CD8-positive, alpha-beta memory T cell (primary cell): Measurements from ENCODE around the gene P4HA3. TPM values are rescaled to one million over a fixed set of nuclear protein-coding genes. Genes with fewer than 3 reads are reported as not detected.

ENCODE experiments used
- CTCF ChIA-PET: fragments of 350-600 bp; sonication (Branson Sonifier 250); formaldehyde crosslinking; loops from one replicate; lab custom pipeline; 2021; ENCODE audit warnings: antibody characterized with exemption; lab: Charles Lee
- POLR2A ChIA-PET: fragments of 350-600 bp; sonication (Branson Sonifier 250); formaldehyde crosslinking; loops from one replicate; lab custom pipeline; 2021; ENCODE audit warnings: antibody characterized with exemption; lab: Charles Lee
- DNase-seq, 5 donors: peaks; one replicate each; pipeline versions ENCODE4 v3.0.0 to v3.0.0-alpha.2; 2020 to 2022; ENCODE audit warnings: mixed read lengths in 1 of 5
- H3K27ac ChIP-seq: one replicate; pipeline ENCODE4 v1.7.0; 2013; ENCODE audit warnings: low read depth, mild to moderate bottlenecking, low read length, moderate library complexity
- H3K27me3 ChIP-seq: 2 replicates; pipeline ENCODE4 v1.7.0; 2013; ENCODE audit warnings: low read length, mild to moderate bottlenecking; ENCODE audit not compliant: insufficient read depth, poor library complexity, severe bottlenecking
- H3K36me3 ChIP-seq: 2 replicates; pipeline ENCODE4 v1.7.0; 2013; ENCODE audit warnings: mild to moderate bottlenecking, low read length, moderate library complexity; ENCODE audit not compliant: insufficient read depth
- H3K4me1 ChIP-seq: 2 replicates; pipeline ENCODE4 v1.7.0; 2013; ENCODE audit warnings: mild to moderate bottlenecking, low read length, moderate library complexity; ENCODE audit not compliant: insufficient read depth
- H3K4me3 ChIP-seq: 2 replicates; pipeline ENCODE4 v1.7.0; 2013; ENCODE audit warnings: mild to moderate bottlenecking, low read length
- H3K9me3 ChIP-seq: 2 replicates; pipeline ENCODE4 v1.7.0; 2013; ENCODE audit warnings: mild to moderate bottlenecking, low read length
- H3K27ac Mint-ChIP-seq, 8 donors: one replicate each; pipeline ENCODE4 v1.8.0; 2020 to 2021; ENCODE audit warnings: mixed read lengths in 8 of 8, mild to moderate bottlenecking in 6 of 8, inconsistent platforms in 3 of 8, moderate library complexity in 3 of 8
- H3K27me3 Mint-ChIP-seq, 2 donors: one replicate each; pipeline ENCODE4 v1.8.0; 2020 to 2021; ENCODE audit warnings: mixed read lengths in 2 of 2, mild to moderate bottlenecking in 1 of 2, moderate library complexity in 1 of 2
- H3K36me3 Mint-ChIP-seq, 3 donors: one replicate each; pipeline ENCODE4 v1.8.0; 2020 to 2021; ENCODE audit warnings: mixed read lengths in 3 of 3, inconsistent platforms in 1 of 3, mild to moderate bottlenecking in 1 of 3
- H3K4me1 Mint-ChIP-seq, 3 donors: one replicate each; pipeline ENCODE4 v1.8.0; 2020 to 2021; ENCODE audit warnings: mixed read lengths in 3 of 3, inconsistent platforms in 1 of 3, mild to moderate bottlenecking in 1 of 3
- H3K4me3 Mint-ChIP-seq, 7 donors: one replicate each; pipeline ENCODE4 v1.8.0; 2020 to 2021; ENCODE audit warnings: mixed read lengths in 7 of 7, mild to moderate bottlenecking in 6 of 7, moderate library complexity in 4 of 7, inconsistent platforms in 2 of 7
- H3K9me3 Mint-ChIP-seq, 5 donors: one replicate each; pipeline ENCODE4 v1.8.0; 2020 to 2022; ENCODE audit warnings: mixed read lengths in 5 of 5, mild to moderate bottlenecking in 3 of 5, moderate library complexity in 2 of 5, inconsistent platforms in 1 of 5
- polyA plus RNA-seq: library from polyadenylated mRNA; unstranded; fragments of 300-500 nt; fragmentation: Illumina TruSeq; gene quantifications from one replicate; pipeline ENCODE4 v1.2.3, GENCODE V29; 2021
- total RNA-seq, 2 experiments: library from RNA; stranded (reverse); gene quantifications; one replicate each; pipeline ENCODE4 v1.2.3, GENCODE V29; 2021

The P4HA3 gene
- total and polyA plus RNA-seq, 3 experiments from 2014 or later: not detected

- POLR2A ChIA-PET: no interaction called here
- no peaks in the 10 kb centered on the region for H3K27me3 ChIP-seq
- Mint-ChIP-seq H3K27me3 (peaks cover 7 to 29% of the 10 kb centered on the region in 2 donors), H3K4me1 (no peaks in the 10 kb centered on the region), H3K4me3 (no peak overlapping the region), H3K9me3 (peaks cover 4 to 8% (median 4%) of the 10 kb centered on the region in 5 donors), H3K27ac (no peak overlapping the region), H3K36me3 (peaks cover 2 to 15% (median 4%) of the 10 kb centered on the region in 3 donors)
- no peaks in the 10 kb centered on the region for H3K9me3 ChIP-seq
- H3K36me3 ChIP-seq: no peaks in the 10 kb centered on the region
- H3K4me1 ChIP-seq: no peaks in the 10 kb centered on the region
- no peak overlapping the region for H3K4me3 ChIP-seq
- no peak for DNase-seq
- CTCF ChIA-PET: no interaction called here
- H3K27ac ChIP-seq: no peak overlapping the region
Measured at GRCh38 chr11:74322667-74323066, 11.2 kb upstream of the P4HA3 start.

- Histone ChIP-seq H3K27ac (no peak overlapping the region), H3K4me1 (no peaks in the 10 kb centered on the region), H3K4me3 (no peak overlapping the region), H3K9me3 (no peaks in the 10 kb centered on the region), H3K36me3 (no peaks in the 10 kb centered on the region), H3K27me3 (no peaks in the 10 kb centered on the region)
- H3K27me3 Mint-ChIP-seq: peaks cover 13 to 29% of the 10 kb centered on the region in 2 donors
- no peak overlapping the region for H3K27ac Mint-ChIP-seq
- peaks cover 0 to 18% (median 2%) of the 10 kb centered on the region in 3 donors for H3K36me3 Mint-ChIP-seq
- H3K4me3 Mint-ChIP-seq: no peak overlapping the region
- H3K4me1 Mint-ChIP-seq: no peaks in the 10 kb centered on the region
- peaks cover 14 to 17% (median 15%) of the 10 kb centered on the region in 5 donors for H3K9me3 Mint-ChIP-seq
- DNase-seq: no peak
- ChIA-PET CTCF (interaction anchor here (1.0 kb wide), 1 partner anchor 128 kb away, joined by 3 read pairs; no protein-coding TSS in a partner anchor), POLR2A (no interaction called here)
Measured at GRCh38 chr11:74321487-74322188, 10.2 kb upstream of the P4HA3 start.

GRCh38 chr11:74320538-74320937 lies 9.1 kb upstream of the P4HA3 start:
- no peak for DNase-seq
- ChIA-PET CTCF (interaction anchor here (1.0 kb wide), 1 partner anchor 129 kb away, joined by 3 read pairs; no protein-coding TSS in a partner anchor), POLR2A (no interaction called here)
- Histone ChIP-seq H3K27ac (no peak overlapping the region), H3K27me3 (no peaks in the 10 kb centered on the region), H3K4me3 (no peak overlapping the region), H3K9me3 (no peaks in the 10 kb centered on the region), H3K4me1 (no peaks in the 10 kb centered on the region), H3K36me3 (no peaks in the 10 kb centered on the region)
- H3K9me3 Mint-ChIP-seq: peaks cover 18 to 23% (median 20%) of the 10 kb centered on the region in 5 donors
- H3K36me3 Mint-ChIP-seq: peaks cover 0 to 20% (median 2%) of the 10 kb centered on the region in 3 donors
- peaks cover 15 to 28% of the 10 kb centered on the region in 2 donors for H3K27me3 Mint-ChIP-seq
- H3K4me3 Mint-ChIP-seq: no peak overlapping the region
- no peak overlapping the region for H3K27ac Mint-ChIP-seq
- H3K4me1 Mint-ChIP-seq: no peaks in the 10 kb centered on the region

GRCh38 chr11:74319139-74319816 lies 7.8 kb upstream of the P4HA3 start:
- H3K27ac ChIP-seq: no peak overlapping the region
- no peaks in the 10 kb centered on the region for H3K36me3 ChIP-seq
- H3K9me3 ChIP-seq: no peaks in the 10 kb centered on the region
- H3K36me3 Mint-ChIP-seq: peaks cover 0 to 20% (median 2%) of the 10 kb centered on the region in 3 donors
- H3K4me3 ChIP-seq: no peak overlapping the region
- peaks cover 15 to 32% of the 10 kb centered on the region in 2 donors for H3K27me3 Mint-ChIP-seq
- H3K4me3 Mint-ChIP-seq: no peak overlapping the region
- no peak for DNase-seq
- CTCF ChIA-PET: no interaction called here
- H3K4me1 ChIP-seq: no peaks in the 10 kb centered on the region
- POLR2A ChIA-PET: no interaction called here
- H3K4me1 Mint-ChIP-seq: no peaks in the 10 kb centered on the region
- peaks cover 18 to 27% (median 24%) of the 10 kb centered on the region in 5 donors for H3K9me3 Mint-ChIP-seq
- H3K27me3 ChIP-seq: no peaks in the 10 kb centered on the region
- no peak overlapping the region for H3K27ac Mint-ChIP-seq

GRCh38 chr11:74318241-74318932 lies 6.9 kb upstream of the P4HA3 start:
- Histone ChIP-seq H3K36me3 (no peaks in the 10 kb centered on the region), H3K4me1 (no peaks in the 10 kb centered on the region), H3K27ac (no peak overlapping the region), H3K4me3 (no peak overlapping the region), H3K9me3 (no peaks in the 10 kb centered on the region), H3K27me3 (no peaks in the 10 kb centered on the region)
- Mint-ChIP-seq H3K9me3 (peaks cover 18 to 27% (median 24%) of the 10 kb centered on the region in 5 donors), H3K4me3 (no peak overlapping the region), H3K27ac (no peak overlapping the region), H3K36me3 (peaks cover 0 to 20% (median 2%) of the 10 kb centered on the region in 3 donors), H3K4me1 (no peaks in the 10 kb centered on the region), H3K27me3 (peaks cover 15 to 38% of the 10 kb centered on the region in 2 donors)
- no peak for DNase-seq
- ChIA-PET CTCF (no interaction called here), POLR2A (no interaction called here)

- POLR2A ChIA-PET: no interaction called here
- no peaks in the 10 kb centered on the region for H3K4me1 ChIP-seq
- H3K27ac Mint-ChIP-seq: no peak overlapping the region
Measured at GRCh38 chr11:74316772-74317505, 5.5 kb upstream of the P4HA3 start.

GRCh38 chr11:74312326-74312725 lies 886 bp upstream of the P4HA3 start:
- H3K27ac Mint-ChIP-seq: no peak overlapping the region
- H3K9me3 Mint-ChIP-seq: peaks cover 11 to 20% (median 12%) of the 10 kb centered on the region in 5 donors
- peaks cover 15% of the 10 kb centered on the region for H3K27me3 ChIP-seq
- no peaks in the 10 kb centered on the region for H3K9me3 ChIP-seq
- ChIA-PET CTCF (no interaction called here), POLR2A (no interaction called here)
- DNase-seq: no peak
- peaks cover 6% of the 10 kb centered on the region for H3K4me1 ChIP-seq
- peaks cover 0 to 8% (median 0%) of the 10 kb centered on the region in 3 donors for H3K36me3 Mint-ChIP-seq
- H3K4me3 Mint-ChIP-seq: peak overlapping the region in 1 of 7 donors; percentile 3
- no peaks in the 10 kb centered on the region for H3K36me3 ChIP-seq
- H3K27me3 Mint-ChIP-seq: peaks cover 19 to 54% of the 10 kb centered on the region in 2 donors
- peaks cover 5 to 13% (median 12%) of the 10 kb centered on the region in 3 donors for H3K4me1 Mint-ChIP-seq
- no peak overlapping the region for H3K4me3 ChIP-seq
- H3K27ac ChIP-seq: no peak overlapping the region

More at GRCh38 chr11:74316772-74317505, 5.5 kb upstream of the P4HA3 start:
- CTCF ChIA-PET: no interaction called here
- H3K36me3 ChIP-seq: no peaks in the 10 kb centered on the region
- peaks cover 18 to 27% (median 24%) of the 10 kb centered on the region in 5 donors for H3K9me3 Mint-ChIP-seq
- H3K4me1 Mint-ChIP-seq: peaks cover 0 to under 1% (median 0%) of the 10 kb centered on the region in 3 donors
- H3K4me3 Mint-ChIP-seq: no peak overlapping the region
- no peak overlapping the region for H3K4me3 ChIP-seq
- H3K27ac ChIP-seq: no peak overlapping the region
- no peak for DNase-seq
- H3K27me3 ChIP-seq: no peaks in the 10 kb centered on the region
- peaks cover 0 to 20% (median 2%) of the 10 kb centered on the region in 3 donors for H3K36me3 Mint-ChIP-seq
- no peaks in the 10 kb centered on the region for H3K9me3 ChIP-seq
- peaks cover 16 to 42% of the 10 kb centered on the region in 2 donors for H3K27me3 Mint-ChIP-seq
